Endothelial cell of umbilical vein (primary cell): ENCODE measurements around the gene PKN3. TPM values are rescaled to one million over a fixed set of nuclear protein-coding genes. Genes with fewer than 3 reads are reported as not detected.

Experiments
- BruUV-seq: library from RNA; stranded (reverse); fragments of 400-500 nt; replicated peaks from 2 replicates; lab custom pipeline; 2021; lab: Mats Ljungman, UMichigan
- CTCF ChIA-PET: fragments of 300-600, 350-600 bp; sonication (Branson Sonifier 250); formaldehyde crosslinking; loops from one replicate; lab custom pipeline; 2021; ENCODE audit warnings: antibody characterized with exemption, inconsistent platforms; lab: Charles Lee
- POLR2A ChIA-PET: fragments of 300-600, 350-600 bp; sonication (Branson Sonifier 250); formaldehyde crosslinking; loops from one replicate; lab custom pipeline; 2021; ENCODE audit warnings: antibody characterized with exemption, inconsistent platforms; lab: Charles Lee
- DNase-seq: peaks from one replicate; pipeline ENCODE4 v3.0.0-alpha.2; 2011; ENCODE audit warnings: low read depth, low spot score
- FAIRE-seq: peaks from 2 replicates; lab custom pipeline; 2011; peaks lifted over from hg19 to GRCh38; lab: Jason Lieb, UNC
- H2AFZ ChIP-seq: 2 replicates; pipeline ENCODE4 v1.6.0; 2012; ENCODE audit warnings: low read depth, low read length, control low read depth, inconsistent platforms
- H3K27ac ChIP-seq: 2 replicates; pipeline ENCODE4 v1.5.1; 2011; ENCODE audit warnings: low read depth, mild to moderate bottlenecking, control low read depth, low read length, moderate library complexity; ENCODE audit not compliant: insufficient read depth
- H3K27me3 ChIP-seq, 2 experiments: 2 replicates each; pipeline versions ENCODE4 v1.6.0 to v1.6.1; 2011; ENCODE audit warnings: low read length in 2 of 2, mixed read lengths in 1 of 2; ENCODE audit not compliant: control insufficient read depth in 2 of 2, insufficient read depth in 2 of 2
- H3K36me3 ChIP-seq, 2 experiments: 2 replicates in 1 of 2; 3 replicates in 1 of 2; pipeline ENCODE4 v1.5.1; 2011; ENCODE audit warnings: low read length in 2 of 2, mild to moderate bottlenecking in 1 of 2, moderate library complexity in 1 of 2; ENCODE audit not compliant: control insufficient read depth in 2 of 2, insufficient read depth in 2 of 2; ENCODE audit errors: extremely low read depth in 1 of 2
- H3K4me1 ChIP-seq: 3 replicates; pipeline ENCODE4 v1.5.1; 2011; ENCODE audit warnings: mild to moderate bottlenecking, low read length; ENCODE audit not compliant: control insufficient read depth, insufficient read depth; ENCODE audit errors: extremely low read depth
- H3K4me2 ChIP-seq: 2 replicates; pipeline ENCODE4 v1.6.1; 2011; ENCODE audit warnings: low read length, control low read depth, mixed read lengths; ENCODE audit not compliant: insufficient read depth
- H3K4me3 ChIP-seq, 3 experiments: fragments of 200-600 bp in 1 of 3; sonication (generic), shearing (Covaris generic) in 1 of 3; replicated peaks in 1 of 3; 2 replicates each; pipeline ENCODE4 v1.5.1; 2011 to 2016; ENCODE audit warnings: control low read depth in 3 of 3, low read length in 3 of 3, mild to moderate bottlenecking in 2 of 3, inconsistent platforms in 1 of 3, low read depth in 1 of 3, moderate library complexity in 1 of 3; ENCODE audit not compliant: insufficient read depth in 1 of 3
- H3K79me2 ChIP-seq: 2 replicates; pipeline ENCODE4 v1.6.0; 2012; ENCODE audit warnings: low read length, inconsistent platforms; ENCODE audit not compliant: control insufficient read depth, insufficient read depth
- H3K9ac ChIP-seq: replicated peaks from 2 replicates; pipeline ENCODE3; 2011; ENCODE audit warnings: low read length, control low read depth; ENCODE audit not compliant: insufficient read depth; ENCODE audit errors: extremely low read depth
- H3K9me1 ChIP-seq: replicated peaks from 3 replicates; pipeline ENCODE4 v1.6.0; 2011; ENCODE audit warnings: mild to moderate bottlenecking, low read length; ENCODE audit not compliant: control insufficient read depth, insufficient read depth; ENCODE audit errors: extremely low read depth
- H3K9me3 ChIP-seq: replicated peaks from 2 replicates; pipeline ENCODE4 v1.5.1; 2012; ENCODE audit warnings: low read length, inconsistent platforms; ENCODE audit not compliant: control insufficient read depth, insufficient read depth
- H4K20me1 ChIP-seq: replicated peaks from 2 replicates; pipeline ENCODE3; 2011; ENCODE audit warnings: mild to moderate bottlenecking, low read length; ENCODE audit not compliant: control insufficient read depth, insufficient read depth; ENCODE audit errors: extremely low read depth
- CTCF ChIP-seq, 2 donors: IDR thresholded peaks; 1 replicate in 1 of 2; 2 replicates in 1 of 2; pipeline ENCODE4 v1.5.1; 2011; ENCODE audit warnings: low read length in 2 of 2, mild to moderate bottlenecking in 2 of 2, moderate library complexity in 2 of 2, control low read depth in 1 of 2, inconsistent platforms in 1 of 2, low read depth in 1 of 2; ENCODE audit not compliant: insufficient read depth in 1 of 2; ENCODE audit errors: extremely low read depth in 1 of 2
- GATA2 ChIP-seq: IDR thresholded peaks from 2 replicates; pipeline ENCODE4 v1.7.0; 2011; ENCODE audit warnings: low read depth, mild to moderate bottlenecking, moderate library complexity, mixed read lengths, low read length; ENCODE audit not compliant: insufficient read length, insufficient read depth
- MAX ChIP-seq: IDR thresholded peaks from 2 replicates; pipeline ENCODE4 v1.6.1; 2011; ENCODE audit not compliant: insufficient read depth, insufficient read length
- MYC ChIP-seq: IDR thresholded peaks from one replicate; pipeline ENCODE4 v1.6.1; 2011; ENCODE audit warnings: mild to moderate bottlenecking, low read depth, low read length
- POLR2A ChIP-seq: IDR thresholded peaks from 2 replicates; pipeline ENCODE4 v1.6.1; 2012; ENCODE audit warnings: low read depth, mild to moderate bottlenecking, control low read depth, low read length
- POLR2AphosphoS5 ChIP-seq: IDR thresholded peaks from 2 replicates; pipeline ENCODE4 v1.6.1; 2012; ENCODE audit warnings: low read depth, mild to moderate bottlenecking, control low read depth, low read length, moderate library complexity; ENCODE audit not compliant: insufficient read depth
- dilution Hi-C: fragments of 300-500 bp; cut with MboI; formaldehyde crosslinking; loops from one replicate; pipeline ENCODE4 v1.15.0; 2019; ENCODE audit warnings: low sequenced_read_pairs; ENCODE audit not compliant: extremely low pct_ligation_motif_present
- intact Hi-C: fragments of 100-400 bp; cut with micrococcal nuclease; formaldehyde crosslinking; loops from one replicate; pipeline ENCODE4 v1.10.0; 2022
- polyA plus RNA-seq, 4 experiments: library from polyadenylated mRNA; depleted of rRNA in 3 of 4; stranded (reverse) in 3 of 4; unstranded in 1 of 4; fragments of >200 nt; gene quantifications; 2 replicates each; pipeline versions ENCODE4 v1.2.1 to v1.2.3, GENCODE V29; 2011 to 2012; ENCODE audit warnings: missing spikeins in 1 of 4
- total RNA-seq: library from RNA; stranded (reverse); gene quantifications from 2 replicates; pipeline ENCODE4 v1.2.3, GENCODE V29; 2021

Gene PKN3
- total and polyA plus RNA-seq, 2 donors (not counting 3 experiments of a cell fraction or from before 2014, with no cell fraction given): 29.5 to 40.4 TPM

- Histone ChIP-seq H2AFZ (peak overlapping the region; percentile 52), H3K4me2 (no peak overlapping the region), H4K20me1 (no peaks in the 10 kb centered on the region), H3K27me3 (no peaks in the 10 kb centered on the region), H3K9me3 (no peaks in the 10 kb centered on the region), H3K4me1 (peaks cover 2% of the 10 kb centered on the region), H3K27ac (peak overlapping the region; percentile 86), H3K4me3 (no peak overlapping the region), H3K9ac (peak overlapping the region; percentile 81), H3K79me2 (peaks cover 5% of the 10 kb centered on the region), H3K36me3 (no peaks in the 10 kb centered on the region), H3K9me1 (no peaks in the 10 kb centered on the region)
- dilution Hi-C loops (no loop called here), intact Hi-C loops (loop anchor here (2.0 kb wide), 1 partner anchor 31 kb away; the partner anchor contains the start of gene SET)
- ChIA-PET CTCF (interaction anchor here (1.1 kb wide), 2 partner anchors 9 to 22 kb away, joined by 3 read pairs; no protein-coding TSS in a partner anchor), POLR2A (no interaction called here)
- TSS peak; percentile 93 for BruUV-seq
- TF ChIP-seq MAX: no peak
- no peak for TF ChIP-seq MYC
- no peak for TF ChIP-seq POLR2AphosphoS5
- no peak for TF ChIP-seq CTCF (IDR thresholded peaks at IDR 0.05; ENCODE audit: extremely low read depth in 1 of 2, insufficient read depth in 1 of 2, low read depth in 1 of 2, low read length in 2 of 2)
- TF ChIP-seq POLR2A: no peak
- TF ChIP-seq GATA2: no peak
- FAIRE-seq: no peak
- no peak for DNase-seq
Measured at GRCh38 chr9:128657344-128657704, 45.0 kb upstream of the PKN3 start.
